HuH-7.5 (cell line): ENCODE data around the gene TRIM25.

Experiments used
- DNase-seq: peaks from one replicate; pipeline ENCODE4 v3.0.0; 2011; ENCODE audit warnings: low spot score

TRIM25 gene

DNA sequence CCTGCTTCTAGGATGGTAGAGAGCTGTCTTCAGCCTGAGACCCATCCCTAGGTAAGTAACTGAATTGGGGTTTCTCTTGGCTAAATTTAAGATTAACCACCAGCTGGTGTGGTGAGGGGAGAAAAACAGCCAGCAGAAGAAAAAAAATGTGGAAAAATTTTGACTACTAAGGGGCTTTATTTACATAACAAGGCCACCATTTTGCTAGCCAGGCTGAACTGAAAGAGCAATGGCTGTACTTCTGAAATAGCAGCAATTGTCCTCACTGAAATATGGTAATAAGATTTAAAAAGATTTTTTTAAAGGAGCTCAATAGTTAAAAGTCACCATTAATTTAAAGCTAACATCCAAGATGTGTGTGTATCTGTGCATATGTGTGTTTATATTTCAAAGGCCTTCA is 12.4 kb upstream of the TRIM25 start:
- no peak for DNase-seq

DNA sequence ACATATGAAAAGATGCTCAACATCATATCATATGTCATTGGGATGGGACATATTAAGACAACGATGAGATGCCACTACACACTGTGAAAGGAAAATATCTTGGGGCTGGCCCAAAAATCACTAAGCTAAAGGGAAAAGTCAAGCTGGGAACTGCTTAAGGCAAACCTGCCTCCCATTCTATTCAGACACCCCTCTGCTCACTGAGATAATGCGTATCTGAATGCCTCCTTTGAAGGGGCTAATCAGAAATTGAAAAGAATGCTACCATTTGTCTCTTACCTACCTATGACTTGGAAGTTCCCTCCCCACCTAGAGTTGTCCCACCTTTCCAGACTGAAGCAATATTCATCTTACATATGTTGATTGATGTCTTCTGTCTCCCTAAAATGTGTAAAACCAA is 11.2 kb upstream of the TRIM25 start:
- no peak for DNase-seq

DNA sequence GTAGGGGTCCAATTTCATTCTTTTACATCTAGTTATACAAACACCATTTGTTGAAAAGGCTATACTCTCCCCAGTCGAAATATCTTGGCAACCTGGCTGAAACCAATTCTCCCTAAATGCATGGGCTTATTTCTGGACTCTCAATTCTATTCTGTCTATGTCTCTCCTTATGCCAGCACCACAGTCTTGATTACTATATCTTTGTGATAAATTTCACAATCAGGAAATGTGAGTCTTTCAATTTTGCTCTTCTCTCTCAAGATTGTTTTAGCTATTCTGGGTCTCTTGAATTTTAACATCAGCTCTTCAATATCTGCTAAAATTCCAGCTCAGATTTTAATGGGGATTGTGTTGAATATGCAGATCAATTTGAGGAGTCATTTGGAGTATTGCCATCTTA is 5.9 kb upstream of the TRIM25 start:
- no peak for DNase-seq

DNA sequence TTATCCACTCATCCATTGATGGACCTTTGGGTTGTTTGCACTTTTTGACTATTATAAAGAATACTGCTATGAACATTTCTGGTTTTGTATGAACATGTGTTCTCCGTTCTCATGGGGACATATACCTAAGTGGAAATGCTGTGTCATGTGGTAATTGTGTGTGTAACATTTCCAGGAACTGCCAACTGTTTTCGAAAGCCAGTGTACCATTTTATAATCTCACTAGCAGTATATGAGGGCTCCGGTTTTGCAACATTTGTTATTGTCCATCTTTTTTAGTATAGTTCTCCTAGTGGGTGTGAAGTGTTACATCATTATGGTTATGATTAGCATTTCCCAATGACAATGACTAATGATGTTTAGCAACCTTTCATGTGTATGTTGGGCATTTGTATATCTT is 5.1 kb upstream of the TRIM25 start:
- no peak for DNase-seq

DNA sequence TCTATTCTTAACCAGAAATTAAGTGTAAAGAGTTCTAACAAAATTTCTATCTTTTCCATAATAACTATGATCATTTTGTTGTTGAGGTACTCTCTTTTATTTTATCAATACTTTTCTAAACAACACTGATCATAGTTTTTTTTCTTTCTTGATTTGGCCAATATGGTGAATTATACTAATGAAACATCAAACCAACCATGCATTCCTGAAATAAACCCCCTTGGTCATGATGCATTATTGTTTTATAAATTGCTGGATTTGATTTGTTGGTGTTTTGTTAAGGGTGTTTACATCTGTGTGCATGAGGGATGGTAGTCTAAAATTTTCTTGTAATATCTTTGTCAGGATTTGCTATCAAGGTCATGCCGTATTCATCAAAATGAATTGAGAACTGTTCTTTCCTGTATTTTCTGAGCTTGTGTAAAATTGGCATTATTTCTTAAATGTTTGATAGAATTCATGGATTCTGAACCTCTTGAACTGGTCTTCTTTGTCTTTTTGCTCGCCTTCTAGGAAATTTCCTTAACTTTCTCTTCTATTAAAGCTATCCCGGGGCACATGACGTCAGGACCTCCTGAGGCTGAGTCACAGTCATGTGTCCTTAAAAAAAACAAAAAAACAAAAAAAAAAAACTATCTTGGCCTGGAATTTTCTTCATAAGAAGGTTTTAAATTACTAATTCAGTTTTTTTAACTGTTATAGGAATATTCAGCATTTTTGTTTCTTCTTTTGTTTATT is 3.9 kb upstream of the TRIM25 start:
- DNase-seq, result no peak

DNA sequence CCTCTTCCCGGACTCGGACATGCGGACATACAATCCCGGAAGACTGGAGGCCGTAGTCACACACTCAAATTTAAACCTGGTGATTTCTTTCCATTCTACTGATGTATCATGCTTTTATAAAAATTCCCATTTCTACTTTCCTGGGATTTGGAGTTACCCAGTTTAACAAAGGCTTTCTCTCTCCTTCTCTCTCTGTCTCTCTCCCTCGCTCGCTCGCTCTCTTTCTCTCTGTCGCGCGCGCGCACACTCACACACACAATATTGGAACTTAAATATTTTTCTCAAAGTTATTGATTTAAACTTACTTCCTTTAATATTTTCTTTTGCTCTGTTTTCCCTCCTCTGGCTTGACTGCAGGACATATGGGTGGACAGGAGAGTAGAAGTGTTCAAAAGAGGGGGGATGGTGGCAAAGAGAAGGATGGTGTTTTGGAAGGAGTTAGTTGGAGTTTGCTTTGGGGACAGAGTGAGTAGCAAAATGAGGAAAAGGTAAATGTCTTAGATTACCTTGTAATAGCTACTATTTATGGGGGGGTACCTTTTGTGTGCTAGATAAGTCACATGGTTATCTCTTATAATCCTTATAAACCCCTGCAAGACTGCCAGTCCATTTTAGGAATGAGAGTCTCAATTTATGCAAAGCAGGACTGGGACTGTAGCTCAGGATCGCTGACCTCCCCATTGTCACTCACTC is 878 bp upstream of the TRIM25 start:
- DNase-seq, result no peak

DNA sequence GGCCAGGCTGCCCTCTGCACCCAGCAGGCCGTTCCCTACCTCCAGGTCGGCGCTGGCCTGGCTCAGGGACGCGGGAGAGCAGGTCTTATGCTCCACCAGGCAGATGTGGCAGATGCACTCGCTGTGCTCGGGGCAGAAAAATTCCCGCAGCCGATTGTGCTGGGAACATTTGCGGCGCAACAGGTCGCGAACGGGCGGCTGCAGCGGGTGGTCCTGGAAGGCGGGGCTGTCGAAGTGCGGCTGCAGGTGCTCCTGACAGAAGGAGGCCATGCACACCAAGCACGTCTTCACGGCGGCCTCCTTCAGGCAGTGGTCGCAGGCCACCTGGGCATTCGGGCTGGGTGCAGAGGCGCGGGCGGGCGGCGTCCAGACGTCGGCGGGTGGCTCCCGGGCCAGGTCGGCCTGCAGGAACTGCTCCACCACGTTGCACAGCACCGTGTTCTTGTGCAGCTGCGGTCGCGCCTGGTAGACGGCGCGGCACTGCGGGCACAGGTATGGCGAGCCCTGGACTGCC is 439 bp downstream of the TRIM25 start:
- DNase-seq, result no peak

DNA sequence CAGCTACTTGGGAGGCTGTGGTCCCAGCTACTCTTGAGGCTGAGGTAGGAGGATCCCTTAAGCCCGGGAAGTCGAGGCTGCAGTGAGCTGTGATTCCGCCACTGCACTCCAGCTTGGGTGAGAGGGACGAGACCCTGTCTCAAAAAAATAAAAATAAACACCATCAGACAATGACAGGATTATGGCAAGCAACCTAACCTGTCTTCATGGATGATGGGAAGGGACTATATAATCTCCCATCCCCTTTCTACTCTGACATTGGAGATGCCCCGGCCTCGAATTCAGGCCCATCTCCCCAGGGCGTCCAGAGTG is 893 bp downstream of the TRIM25 start:
- no peak for DNase-seq

DNA sequence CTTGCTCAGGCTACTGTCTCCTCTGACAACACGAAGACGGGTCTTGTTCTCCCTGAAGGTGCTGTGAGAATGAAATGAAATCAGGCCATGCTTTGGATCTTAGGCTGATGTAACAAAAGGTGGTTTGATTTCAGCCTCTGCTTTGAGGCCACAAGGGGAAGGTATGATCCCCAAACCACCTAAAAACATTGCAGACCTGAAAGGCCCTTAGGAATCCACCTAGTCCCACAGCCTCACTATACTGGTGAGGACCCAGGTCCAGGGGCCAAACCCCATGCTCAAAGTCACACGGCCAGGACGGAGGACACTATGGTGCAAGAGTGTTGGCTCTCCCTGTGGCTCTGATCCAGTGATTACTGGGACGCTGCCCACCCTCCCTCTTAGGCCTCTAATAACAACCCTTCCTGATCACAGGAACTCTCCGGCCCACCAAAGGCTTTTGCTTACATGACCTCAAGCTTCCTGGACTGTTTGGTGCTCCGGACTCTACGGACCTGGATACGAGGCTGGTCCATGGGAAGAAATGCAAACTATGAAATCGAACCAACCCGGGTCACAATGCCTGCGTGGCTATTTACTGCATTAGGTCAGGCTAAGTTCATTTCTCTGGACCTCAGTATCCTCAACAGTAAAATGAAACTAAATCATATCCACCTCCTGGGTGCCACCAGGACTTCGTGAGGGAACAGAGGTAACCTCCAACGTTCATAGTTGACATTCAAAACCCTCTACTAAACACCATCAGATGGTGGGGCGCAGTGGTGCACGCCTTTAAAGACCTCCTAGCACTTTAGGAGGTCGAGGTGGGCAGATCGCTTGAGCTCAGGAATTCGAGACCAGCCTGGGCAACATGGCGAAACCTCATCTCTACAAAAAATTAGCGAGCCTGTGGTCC is 1.5 kb downstream of the TRIM25 start:
- no peak for DNase-seq

DNA sequence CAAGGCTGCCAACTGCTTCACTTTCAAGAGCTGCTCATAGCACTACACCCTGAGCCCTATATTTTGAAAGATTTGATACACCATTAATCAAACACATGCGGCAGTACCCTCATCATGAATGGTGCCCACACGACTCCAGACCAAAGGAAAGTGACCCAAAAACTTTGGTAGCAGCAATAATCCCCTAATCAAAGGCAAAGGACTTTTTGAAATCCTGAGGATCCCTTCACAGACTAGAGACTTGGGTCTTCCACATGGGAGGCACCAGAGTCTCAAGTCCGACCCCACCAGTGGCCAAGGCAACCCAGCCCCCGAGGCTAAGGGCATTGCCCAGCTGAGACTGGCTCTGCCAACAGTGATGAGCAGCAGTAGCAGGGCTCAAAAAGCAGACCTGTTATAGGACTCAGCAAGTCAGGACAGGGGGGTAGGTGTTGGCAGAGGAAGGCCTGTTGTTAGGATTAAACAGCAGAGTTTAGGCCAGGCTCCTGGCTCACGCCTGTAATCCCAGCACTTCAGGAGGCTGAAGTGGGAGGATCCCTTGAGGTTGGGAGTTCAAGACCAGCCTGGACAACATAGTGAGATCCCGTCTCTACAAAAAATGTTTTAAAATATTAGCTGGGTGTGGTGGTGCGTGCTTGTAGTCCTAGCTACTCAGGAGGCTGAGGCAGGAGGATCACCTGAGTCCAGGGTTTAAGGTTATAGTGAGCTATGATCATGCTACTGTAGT is 3.2 kb downstream of the TRIM25 start:
- DNase-seq, result no peak

DNA sequence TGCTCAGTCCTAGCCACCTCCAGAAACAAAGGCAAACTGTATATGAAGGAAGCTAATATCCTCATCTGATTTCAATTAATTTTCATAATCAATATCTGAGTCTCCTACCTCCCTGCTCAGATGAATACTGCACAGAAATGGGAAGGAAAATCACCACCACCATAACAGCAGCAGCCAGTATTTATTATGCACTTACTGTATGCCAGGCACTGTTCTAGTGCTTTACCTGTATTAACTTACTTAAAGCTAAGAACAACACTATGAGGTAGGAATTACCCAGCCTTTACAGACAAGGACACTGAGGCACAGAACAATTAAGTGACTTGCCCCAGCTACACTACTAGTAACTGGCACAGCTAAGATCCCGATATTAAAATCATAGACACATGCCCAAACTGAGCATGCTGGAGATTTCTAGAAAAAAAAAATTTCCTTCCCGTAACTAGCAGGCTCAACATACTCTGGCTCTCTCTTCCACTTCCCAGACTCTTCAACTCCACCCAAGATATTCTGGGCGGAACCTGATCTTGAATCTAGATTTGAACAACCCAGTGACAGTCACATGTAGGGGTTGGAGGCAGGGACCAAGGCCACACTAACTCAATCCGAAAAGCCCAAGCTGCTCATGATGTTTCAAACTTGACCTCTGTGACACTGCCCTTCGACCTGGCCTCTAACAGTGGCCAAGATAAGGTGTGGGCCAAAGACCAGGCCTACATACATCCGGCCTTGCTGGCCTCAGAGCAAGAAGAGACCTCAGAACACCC is 3.9 kb downstream of the TRIM25 start:
- no peak for DNase-seq

DNA sequence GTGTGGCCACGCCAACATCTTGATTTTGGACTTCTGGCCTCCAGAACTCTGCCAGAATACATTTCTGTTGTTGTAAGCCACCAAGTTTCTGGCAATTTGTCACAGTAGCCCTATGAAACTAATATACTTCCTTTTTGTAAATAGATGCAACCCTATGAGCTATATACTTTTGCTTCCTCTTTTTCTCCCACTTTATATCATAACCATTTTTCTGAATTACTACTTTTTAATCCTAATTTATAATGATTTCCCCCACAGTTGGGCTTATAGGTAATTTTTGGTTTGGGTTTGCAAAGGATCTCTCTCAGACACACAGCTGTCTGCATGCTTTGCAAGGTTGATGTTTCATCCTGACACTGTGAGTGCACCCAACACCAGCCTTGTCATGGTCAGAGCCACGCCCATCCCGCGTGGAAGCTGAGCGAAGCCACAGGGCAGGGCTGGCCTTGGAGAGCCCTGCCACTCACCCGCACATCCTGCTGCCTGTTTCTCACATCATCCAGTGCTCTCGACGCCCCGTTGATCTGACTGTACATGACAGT is 5.8 kb downstream of the TRIM25 start:
- no peak for DNase-seq

DNA sequence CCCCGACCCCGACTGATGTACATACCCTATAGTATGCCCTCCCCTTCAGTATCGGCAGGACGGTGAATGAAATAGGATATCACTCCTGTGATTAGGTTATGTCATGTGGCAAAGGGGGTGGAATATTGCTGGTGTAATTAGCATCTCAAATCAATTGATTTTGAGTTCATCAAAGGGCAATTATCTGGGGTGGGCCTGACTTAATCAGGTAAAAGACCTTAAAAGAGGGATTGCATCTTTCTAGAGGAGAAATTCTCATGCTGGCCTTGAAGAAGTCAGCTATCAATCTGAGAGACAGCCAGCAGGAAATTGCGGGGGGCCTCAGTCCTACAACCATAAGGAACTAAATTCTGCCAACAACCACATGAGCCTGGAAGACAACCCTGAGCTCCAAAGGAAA is 10.3 kb downstream of the TRIM25 start:
- no peak for DNase-seq

DNA sequence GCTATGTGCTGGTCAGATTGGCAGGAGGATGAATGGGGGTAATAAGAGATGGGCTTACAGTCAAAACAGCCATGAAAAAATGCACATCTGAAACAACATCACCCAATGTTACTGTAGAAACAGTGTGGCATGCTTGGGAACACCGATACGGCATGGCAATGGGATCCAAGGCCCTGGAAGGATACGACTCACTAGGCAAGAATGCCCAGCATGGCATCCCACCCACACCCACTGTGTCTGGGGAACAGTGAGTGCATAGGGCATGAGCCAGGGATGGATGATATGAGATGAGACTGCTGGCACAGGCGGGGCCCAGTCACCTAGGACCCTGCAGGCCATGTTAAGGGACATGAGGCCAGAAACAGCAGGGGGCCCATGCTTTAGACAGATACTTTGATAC is 11.5 kb downstream of the TRIM25 start:
- no peak for DNase-seq

DNA sequence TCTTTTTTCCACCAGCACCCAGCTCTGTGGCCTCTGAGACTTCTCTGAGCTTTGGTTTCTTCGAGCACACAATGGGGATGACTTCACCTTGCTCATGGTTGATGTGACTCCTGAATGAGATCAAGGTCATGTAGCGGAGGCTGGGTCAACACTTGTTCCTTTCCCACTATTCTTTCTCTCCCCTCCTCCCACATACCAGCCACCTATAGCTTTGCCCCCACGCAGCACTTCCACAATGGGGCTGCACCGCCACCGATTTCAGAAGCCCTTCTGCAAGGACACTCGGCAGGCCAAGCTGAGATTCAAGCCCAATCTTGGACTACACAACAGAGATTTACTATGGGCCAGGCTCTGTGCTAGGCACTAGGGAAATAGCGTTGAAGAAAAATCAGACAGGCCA is 14.4 kb downstream of the TRIM25 start:
- no peak for DNase-seq

DNA sequence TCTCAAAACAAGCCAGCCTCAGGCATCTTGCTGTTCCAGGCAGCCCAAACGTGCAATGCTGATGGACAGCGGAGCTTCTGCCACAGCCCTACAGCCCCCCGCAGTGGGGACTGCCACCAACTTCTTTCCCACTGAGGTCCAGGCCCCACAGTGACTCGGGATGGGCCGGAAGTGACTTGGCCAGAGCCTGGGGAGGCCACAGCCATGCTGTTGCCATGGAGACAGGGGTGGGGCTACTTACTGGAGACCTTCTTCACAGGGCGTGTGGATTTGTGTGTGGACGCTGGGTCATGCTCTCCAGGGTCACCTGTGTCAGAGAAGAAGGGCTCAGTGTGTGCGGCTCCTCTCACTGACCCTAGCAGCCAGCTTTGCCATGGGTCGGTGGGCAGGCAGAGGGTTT is 15.0 kb downstream of the TRIM25 start:
- DNase-seq, result no peak

DNA sequence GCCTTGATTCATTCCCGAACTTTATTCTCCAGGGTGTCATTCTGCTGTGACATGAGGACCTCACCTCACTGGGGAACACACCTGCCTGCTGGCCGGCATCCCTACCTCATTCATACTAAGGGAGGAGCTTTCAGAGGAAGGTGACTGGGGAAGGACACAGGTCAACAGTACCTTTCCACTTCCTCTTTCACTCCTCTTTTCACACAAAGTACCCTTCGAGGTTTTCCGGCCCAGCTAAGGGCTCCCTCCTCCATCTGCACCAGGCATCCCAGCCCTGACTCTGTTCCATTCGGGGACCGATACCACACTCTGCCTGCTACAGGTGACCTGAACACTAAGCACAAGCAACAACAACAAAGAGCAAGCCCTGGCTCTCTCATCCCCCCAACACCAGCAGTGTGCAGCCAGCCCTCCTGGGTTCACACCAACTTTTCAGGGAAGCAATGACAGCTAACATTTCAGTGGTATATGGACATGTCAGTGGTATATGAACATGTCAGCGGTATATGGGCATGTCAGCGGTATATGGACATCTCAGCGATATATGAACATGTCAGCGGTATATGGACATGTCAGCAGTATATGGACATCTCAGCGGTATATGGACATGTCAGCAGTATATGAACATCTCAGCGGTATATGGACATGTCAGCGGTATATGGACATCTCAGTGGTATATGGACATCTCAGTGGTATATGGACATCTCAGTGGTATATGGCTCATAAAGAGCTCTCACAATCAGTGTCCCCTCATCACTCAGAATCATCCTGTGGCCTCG is 16.0 kb downstream of the TRIM25 start:
- no peak for DNase-seq

DNA sequence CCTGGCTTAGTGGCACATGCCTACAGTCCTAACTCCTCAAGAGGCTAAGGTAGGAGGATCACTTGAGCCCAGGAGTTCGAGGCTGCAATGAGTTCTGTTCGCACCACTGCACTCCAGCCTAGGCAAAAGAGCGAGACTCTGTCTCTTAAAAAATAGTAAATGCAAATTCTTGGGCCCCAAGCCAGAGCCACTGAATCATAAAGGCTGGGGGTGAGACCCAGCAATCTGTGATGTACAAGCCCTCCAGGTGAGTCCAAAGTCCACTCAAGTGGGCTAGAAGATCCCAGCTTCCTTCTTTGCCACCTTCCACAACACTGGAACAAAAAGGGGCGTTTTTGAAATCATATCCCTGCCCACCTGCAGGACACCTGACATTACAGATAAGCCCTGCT is 16.9 kb downstream of the TRIM25 start:
- DNase-seq, result no peak

DNA sequence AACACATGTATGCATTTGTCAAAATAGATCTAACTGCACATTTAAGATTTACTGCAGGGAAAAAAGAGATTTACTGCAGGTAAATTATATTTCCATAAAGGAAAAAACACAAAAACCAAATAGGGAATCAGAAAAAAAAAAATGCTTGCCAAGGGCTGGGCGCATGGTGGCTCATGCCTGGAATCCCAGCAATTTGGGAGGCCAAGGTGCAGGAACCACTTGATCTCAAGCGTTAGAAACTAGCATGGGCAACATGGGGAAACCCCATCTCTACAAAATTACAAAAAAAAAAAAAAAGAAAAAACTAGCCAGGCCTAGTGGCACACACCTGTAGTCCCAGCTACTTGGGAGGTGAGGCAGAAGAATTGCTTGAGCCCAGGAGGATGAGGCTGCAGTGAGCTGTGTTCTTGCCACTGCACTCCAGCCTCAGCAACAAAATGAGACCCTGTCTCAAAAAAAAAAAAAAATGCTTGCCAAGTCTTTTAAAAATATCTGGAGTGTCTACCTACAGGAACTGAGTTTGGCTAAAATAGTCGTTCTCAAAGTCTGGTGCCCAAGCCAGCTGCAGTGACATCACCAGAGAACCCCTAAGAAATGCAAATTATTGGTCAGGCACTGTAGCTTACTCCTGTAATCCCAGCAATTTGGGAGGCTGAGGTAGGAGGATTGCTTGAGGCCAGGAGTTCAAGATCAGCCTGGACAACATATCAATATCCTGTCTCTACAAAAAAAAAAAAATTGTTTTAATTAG is 17.5 kb downstream of the TRIM25 start:
- no peak for DNase-seq
